Lower lobe of right lung (tissue), 2 donors: ENCODE results near the gene NET1. TPM values are rescaled to one million over a fixed set of nuclear protein-coding genes. Genes with fewer than 3 reads are reported as not detected.

ENCODE experiments used
- ATAC-seq, 2 donors: fragments of 200-7000 bp; cut with Tn5 transposase; one replicate each; pipeline ENCODE4 v1.9.1; 2020 to 2022; ENCODE audit warnings: mild to moderate bottlenecking in 2 of 2, moderate library complexity in 2 of 2
- DNase-seq: peaks from one replicate; pipeline ENCODE4 v3.0.0-alpha.2; 2020
- H3K27ac ChIP-seq: fragments of 200-600 bp; one replicate; pipeline ENCODE4 v1.8.0; 2022
- H3K27me3 ChIP-seq: fragments of 200-600 bp; one replicate; pipeline ENCODE4 v1.8.0; 2022; ENCODE audit warnings: low read depth
- H3K36me3 ChIP-seq: fragments of 200-600 bp; one replicate; pipeline ENCODE4 v1.8.0; 2022; ENCODE audit warnings: mild to moderate bottlenecking
- H3K4me1 ChIP-seq: fragments of 200-600 bp; one replicate; pipeline ENCODE4 v1.8.0; 2022
- H3K4me3 ChIP-seq: fragments of 200-600 bp; one replicate; pipeline ENCODE4 v1.8.0; 2022; ENCODE audit warnings: mild to moderate bottlenecking
- H3K9me3 ChIP-seq: fragments of 200-600 bp; one replicate; pipeline ENCODE4 v1.8.0; 2022
- CTCF ChIP-seq: fragments of 200-600 bp; IDR thresholded peaks from one replicate; pipeline ENCODE4 v1.8.0; 2022; ENCODE audit warnings: antibody characterized with exemption, mild to moderate bottlenecking
- intact Hi-C: fragments of 100-400 bp; cut with DNase I; formaldehyde crosslinking; loops from one replicate; pipeline ENCODE4 v1.11.0; 2022
- total RNA-seq: library from RNA; stranded (reverse); fragmentation: NEBNext Ultra II Directional; extraction: Animal tissue kit (Norgen Biotek cat#: 25700); gene quantifications from one replicate; pipeline ENCODE4 v1.2.1, GENCODE V29; 2021
- donor health status: DM: no; HTN: yes; CAD: no; lungs with severe emphysema.

NET1 gene
- total RNA-seq, 1 donor from 2014 or later: 46.7 TPM

- H3K27ac ChIP-seq: no peak overlapping the region
- H3K4me3 ChIP-seq: no peak overlapping the region
- ATAC-seq (no peak), DNase-seq (no peak)
- no peak for TF ChIP-seq CTCF
- no peaks in the 10 kb centered on the region for H3K36me3 ChIP-seq
- H3K27me3 ChIP-seq: no peaks in the 10 kb centered on the region
- no peaks in the 10 kb centered on the region for H3K9me3 ChIP-seq
- intact Hi-C loops: no loop called here
- no peaks in the 10 kb centered on the region for H3K4me1 ChIP-seq
Observed at GRCh38 chr10:5381187-5381586, 31.2 kb upstream of the NET1 start.

GRCh38 chr10:5385224-5385623 lies 27.1 kb upstream of the NET1 start:
- no peaks in the 10 kb centered on the region for H3K4me1 ChIP-seq
- no peaks in the 10 kb centered on the region for H3K36me3 ChIP-seq
- intact Hi-C loops: no loop called here
- no peak overlapping the region for H3K4me3 ChIP-seq
- H3K27me3 ChIP-seq: no peaks in the 10 kb centered on the region
- no peak for TF ChIP-seq CTCF
- ATAC-seq (no peak), DNase-seq (no peak)
- H3K9me3 ChIP-seq: peaks cover 9% of the 10 kb centered on the region
- H3K27ac ChIP-seq: no peak overlapping the region

- peaks cover 25% of the 10 kb centered on the region for H3K9me3 ChIP-seq
- intact Hi-C loops: no loop called here
- no peaks in the 10 kb centered on the region for H3K36me3 ChIP-seq
- ATAC-seq: no peak
- DNase-seq: no peak
- no peaks in the 10 kb centered on the region for H3K27me3 ChIP-seq
- no peaks in the 10 kb centered on the region for H3K4me1 ChIP-seq
- no peak overlapping the region for H3K4me3 ChIP-seq
- no peak overlapping the region for H3K27ac ChIP-seq
- TF ChIP-seq CTCF: no peak
Observed at GRCh38 chr10:5387169-5387568, 25.2 kb upstream of the NET1 start.

GRCh38 chr10:5390607-5391205 lies 21.7 kb upstream of the NET1 start:
- H3K27me3 ChIP-seq: no peaks in the 10 kb centered on the region
- intact Hi-C loops: no loop called here
- H3K36me3 ChIP-seq: no peaks in the 10 kb centered on the region
- peaks cover 25% of the 10 kb centered on the region for H3K9me3 ChIP-seq
- no peak overlapping the region for H3K4me3 ChIP-seq
- no peak overlapping the region for H3K27ac ChIP-seq
- no peak for TF ChIP-seq CTCF
- DNase-seq (no peak), ATAC-seq (no peak)
- no peaks in the 10 kb centered on the region for H3K4me1 ChIP-seq

GRCh38 chr10:5391790-5392189 lies 20.6 kb upstream of the NET1 start:
- ATAC-seq: no peak
- no peaks in the 10 kb centered on the region for H3K4me1 ChIP-seq
- no peak overlapping the region for H3K27ac ChIP-seq
- H3K27me3 ChIP-seq: no peaks in the 10 kb centered on the region
- TF ChIP-seq CTCF: no peak
- intact Hi-C loops: no loop called here
- no peak overlapping the region for H3K4me3 ChIP-seq
- DNase-seq: no peak
- peaks cover 25% of the 10 kb centered on the region for H3K9me3 ChIP-seq
- H3K36me3 ChIP-seq: no peaks in the 10 kb centered on the region
